Stimulated activated CD8-positive, alpha-beta memory T cell treated with anti-CD3 and anti-CD28 coated beads, Interleukin-4, amount 100 ng/mL, for 48 hours (primary cell): Measurements from ENCODE around the gene ACSL1.
"Not testable (repeated sequence)": the region's sequence is repeated elsewhere in the genome, so short reads cannot be mapped to it uniquely, and the experiment has no call there.

ENCODE experiments used
- DNase-seq: peaks from one replicate; pipeline ENCODE4 v3.0.0-alpha.2; 2020

Gene ACSL1

DNA sequence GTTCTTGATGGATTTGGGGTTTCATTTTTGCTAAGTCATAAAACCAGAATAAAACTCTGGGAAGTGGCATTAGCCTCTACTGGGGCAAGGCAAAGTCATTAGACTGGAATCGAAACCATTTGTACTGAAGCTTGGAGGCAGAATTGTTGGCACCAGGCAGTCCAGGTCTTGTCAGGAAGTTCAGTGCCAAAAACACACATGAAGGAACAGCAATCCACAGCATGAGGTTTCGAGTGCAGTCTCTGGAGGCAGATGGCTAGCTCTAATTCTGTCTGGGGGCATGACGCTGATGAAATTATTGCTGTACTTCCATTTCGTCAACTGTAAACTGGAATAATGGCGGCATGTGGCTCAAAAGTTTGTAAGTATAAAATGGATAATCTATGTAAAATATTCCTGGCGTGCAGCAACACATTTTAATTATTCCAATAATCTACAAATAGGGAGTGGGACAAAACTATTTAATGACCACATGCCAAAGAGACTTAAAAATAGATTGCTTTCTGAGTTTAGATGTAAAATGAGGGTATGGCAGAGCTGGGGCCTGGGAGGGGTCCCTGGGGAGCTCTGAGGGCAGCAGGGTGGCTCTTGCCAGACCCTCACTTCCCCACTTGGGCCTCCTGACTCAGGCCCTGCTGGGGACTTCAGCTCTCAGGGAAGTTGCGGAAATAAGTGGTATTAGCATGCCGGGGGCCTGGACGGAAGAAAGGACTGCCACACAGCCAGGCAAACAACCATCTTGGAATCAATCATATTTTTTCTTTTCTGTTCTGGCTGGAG, 73.1 kb downstream of the ACSL1 start:
- DNase-seq = no peak

GRCh38 chr4:184751585-184751956, 74.2 kb downstream of the ACSL1 start:
- no peak for DNase-seq

DNA sequence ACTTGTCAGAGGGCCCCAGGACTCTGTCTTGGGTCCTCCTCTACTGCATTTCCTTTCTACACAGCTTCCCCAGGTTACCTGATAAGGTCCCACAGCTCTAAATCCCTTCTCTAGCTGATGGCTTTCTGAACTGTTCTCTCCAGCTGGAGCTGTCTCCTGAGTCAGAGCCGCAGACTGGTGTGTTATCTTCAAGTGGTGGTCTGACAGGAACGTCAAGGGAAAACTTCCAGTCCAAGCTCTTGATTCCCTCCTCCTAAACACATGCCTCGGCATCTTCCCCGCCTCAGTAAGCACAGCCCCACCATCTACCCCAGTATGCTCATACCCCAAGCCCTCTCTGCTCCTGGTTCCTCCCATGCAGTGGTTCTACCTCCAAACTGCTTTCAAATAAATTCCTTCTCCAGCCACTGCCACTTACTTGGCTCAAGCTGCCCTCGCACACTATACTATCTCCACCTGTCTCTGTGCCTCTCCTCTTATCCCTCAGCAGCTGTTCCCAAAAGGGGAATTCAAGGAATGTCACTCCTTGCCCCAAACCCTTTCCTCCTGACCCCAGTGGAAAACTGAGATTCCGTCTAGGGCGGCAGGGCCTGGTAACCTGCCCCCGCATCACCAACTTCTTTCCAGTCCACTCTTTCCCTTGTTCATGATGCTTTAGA, 74.7 kb downstream of the ACSL1 start:
- DNase-seq = no peak

DNA sequence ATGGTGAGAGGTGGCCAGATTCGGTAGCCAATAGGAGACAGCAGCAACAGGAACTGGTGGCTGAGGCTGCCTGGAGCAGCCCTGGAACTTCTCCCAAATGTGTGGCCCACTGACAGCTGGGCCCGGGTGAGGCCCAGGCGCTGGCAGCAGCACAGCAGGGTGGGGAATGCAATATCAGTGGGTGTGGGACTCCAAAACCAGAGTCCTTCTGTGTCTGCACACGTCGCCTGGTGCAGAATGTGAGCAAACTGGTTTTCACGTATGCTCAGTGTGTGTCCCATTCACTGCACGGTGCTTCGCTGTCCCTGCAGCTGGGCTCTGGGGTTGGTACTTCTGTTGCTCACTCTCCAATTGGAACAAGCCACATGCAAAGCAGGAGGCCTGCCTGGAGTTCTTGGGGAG, 77.5 kb downstream of the ACSL1 start:
- DNase-seq = no peak

- no peak for DNase-seq
These were observed 78.5 kb downstream of the ACSL1 start for GRCh38 chr4:184747034-184747830.

- DNase-seq = peak; percentile 81
These were observed 79.7 kb downstream of the ACSL1 start for GRCh38 chr4:184745831-184746795.

GRCh38 chr4:184744236-184744635, 81.5 kb downstream of the ACSL1 start:
- no peak for DNase-seq

- no peak for DNase-seq
These were observed 82.1 kb downstream of the ACSL1 start for GRCh38 chr4:184743650-184744049.

DNA sequence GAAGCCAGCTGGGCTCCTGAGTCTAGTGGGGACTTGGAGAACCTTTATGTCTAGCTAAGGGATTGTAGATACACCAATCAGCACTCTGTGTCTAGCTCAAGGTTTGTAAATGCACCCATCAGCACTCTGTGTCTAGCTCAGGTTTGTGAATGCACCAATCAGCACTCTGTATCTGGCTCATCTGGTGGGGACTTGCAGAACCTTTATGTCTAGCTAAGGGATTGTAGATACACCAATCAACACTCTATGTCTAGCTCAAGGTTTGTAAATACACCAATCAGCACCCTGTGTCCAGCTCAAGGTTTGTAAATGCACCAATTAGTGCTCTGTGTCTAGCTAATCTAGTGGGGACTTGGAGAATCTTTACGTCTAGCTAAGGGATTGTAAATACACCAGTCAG, 84.1 kb downstream of the ACSL1 start:
- not testable (repeated sequence) for DNase-seq

DNA sequence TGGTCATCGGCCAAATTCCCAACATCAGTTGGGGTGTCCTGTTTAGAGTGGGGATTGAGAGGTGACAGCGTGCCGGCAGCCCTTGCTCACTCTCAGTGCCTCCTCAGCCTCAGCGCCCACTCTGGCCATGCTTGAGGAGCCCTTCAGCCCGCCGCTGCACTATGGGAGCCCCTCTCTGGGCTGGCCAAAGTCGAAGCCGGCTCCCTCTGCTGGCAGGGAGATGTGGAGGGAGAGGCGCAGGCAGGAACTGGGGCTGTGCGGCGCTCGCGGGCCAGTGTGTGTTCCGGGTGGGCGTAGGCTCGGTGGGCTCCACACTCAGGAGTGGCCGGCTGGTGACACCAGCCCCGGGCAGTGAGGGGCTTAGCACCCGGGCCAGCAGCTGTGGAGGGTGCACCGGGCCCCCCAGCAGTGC, 84.8 kb downstream of the ACSL1 start:
- no peak for DNase-seq

GRCh38 chr4:184739575-184739974, 86.2 kb downstream of the ACSL1 start:
- DNase-seq = not testable (repeated sequence)

DNA sequence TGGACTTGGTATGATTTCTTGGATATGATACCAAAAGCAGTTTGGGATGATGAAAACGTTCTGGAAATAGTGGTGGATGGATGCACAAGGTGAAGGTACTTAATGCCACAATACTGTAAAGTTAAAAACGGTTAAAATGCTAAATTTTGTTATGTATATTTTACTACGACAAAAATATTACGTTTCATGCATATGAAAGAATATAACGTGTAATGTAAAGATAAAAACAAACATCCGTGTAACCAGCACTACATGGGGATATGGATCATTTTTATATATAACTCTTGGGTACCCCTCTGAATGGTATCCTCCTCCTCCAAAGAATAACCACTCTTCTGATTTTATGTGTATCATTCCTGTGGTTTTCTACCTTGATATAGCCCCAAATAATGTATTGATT, 91.0 kb downstream of the ACSL1 start:
- no peak for DNase-seq

DNA sequence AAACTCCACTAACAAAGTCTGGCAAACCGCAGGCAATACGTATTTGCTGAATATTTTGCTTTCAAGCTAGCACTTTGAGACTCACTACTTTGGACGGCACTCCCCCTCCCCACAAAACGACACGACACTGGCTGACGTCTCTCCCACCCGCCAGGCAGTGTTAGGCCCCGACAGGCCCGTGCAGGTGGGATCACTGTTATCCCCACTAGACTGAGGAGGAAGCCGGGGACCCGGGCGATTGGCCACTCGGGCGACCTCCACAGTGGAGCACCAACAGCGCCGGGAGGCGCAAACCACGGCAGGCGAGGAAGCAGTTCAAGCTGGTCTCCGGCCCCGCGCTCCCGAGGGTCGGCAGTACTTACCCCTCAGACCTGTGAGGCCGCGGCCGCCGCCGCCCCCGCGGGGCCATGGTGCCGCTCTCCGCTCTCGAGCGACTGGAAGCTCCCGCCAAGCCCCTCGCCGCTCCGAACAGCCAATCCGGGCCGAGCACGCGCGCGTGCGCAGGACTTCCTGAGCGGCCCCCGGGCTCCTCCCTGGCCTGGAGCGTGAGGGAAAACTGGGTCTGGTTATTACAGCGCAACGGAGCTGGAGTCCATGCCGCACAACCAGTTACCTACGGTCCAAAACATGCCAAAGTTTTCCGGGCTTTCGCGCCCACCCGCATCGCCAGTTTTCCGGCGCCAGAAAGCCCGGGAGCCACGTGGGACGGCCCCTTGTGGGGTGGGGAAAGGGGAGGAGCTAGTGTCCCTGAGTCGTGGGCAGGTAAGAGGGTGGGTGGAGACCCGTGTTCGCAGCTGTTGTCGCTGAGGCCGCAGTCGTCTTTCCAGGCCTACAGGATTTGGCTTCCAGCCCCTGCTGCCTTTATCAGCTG, 91.9 kb downstream of the ACSL1 start, which contains the start of gene CENPU:
Gene CENPU, minus strand, starts transcription at position 443 of the 871 bp plus-strand sequence. Its CDS starts 34 bp downstream, at position 409.
- peak; percentile 96 for DNase-seq

GRCh38 chr4:184732126-184732525, 93.6 kb downstream of the ACSL1 start:
- no peak for DNase-seq

- DNase-seq = no peak
These were observed 94.7 kb downstream of the ACSL1 start for GRCh38 chr4:184731056-184731455.

DNA sequence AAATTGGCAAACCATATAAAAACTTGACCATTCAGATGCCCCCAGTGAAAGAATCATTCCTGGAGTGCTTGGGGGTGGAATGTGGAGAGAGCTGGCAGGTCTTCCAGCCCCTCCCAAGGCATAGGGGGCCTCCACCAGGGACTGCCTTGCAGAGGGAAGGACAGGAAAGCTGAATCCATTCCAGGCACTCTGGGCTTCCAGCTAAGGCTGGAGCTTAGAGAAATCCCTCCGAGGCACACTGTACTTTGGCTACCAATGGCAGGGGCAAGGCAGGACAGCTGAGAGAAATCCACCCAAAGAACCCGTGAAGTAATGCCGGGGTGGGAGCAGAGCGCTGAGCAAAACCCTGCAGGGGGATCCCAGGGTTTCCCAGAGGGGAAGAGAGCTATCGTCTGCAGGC, 95.8 kb downstream of the ACSL1 start:
- no peak for DNase-seq

DNA sequence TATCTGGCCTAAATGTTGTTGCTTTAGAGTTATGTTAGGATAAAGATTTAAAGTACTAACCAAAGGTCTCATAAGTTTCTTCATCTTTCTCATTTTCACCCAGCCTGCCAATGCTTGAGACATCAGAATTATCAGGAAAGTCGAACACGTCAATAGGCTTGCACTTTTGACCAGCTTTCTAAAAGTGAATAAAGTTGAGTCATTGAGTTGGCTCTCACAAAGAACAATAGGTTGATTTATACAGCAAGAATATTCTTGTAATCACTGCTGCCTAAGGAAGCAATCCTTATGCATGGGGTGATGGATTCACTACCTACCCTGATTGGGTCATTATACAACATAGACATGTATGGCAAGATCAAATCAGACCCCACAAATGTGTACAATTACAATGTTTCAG, 96.9 kb downstream of the ACSL1 start:
- no peak for DNase-seq

GRCh38 chr4:184727430-184727829, 98.3 kb downstream of the ACSL1 start:
- no peak for DNase-seq

- DNase-seq = no peak
These were observed 103.0 kb downstream of the ACSL1 start for GRCh38 chr4:184722798-184723197.

- DNase-seq = no peak
These were observed 104.5 kb downstream of the ACSL1 start for GRCh38 chr4:184721254-184721653.

DNA sequence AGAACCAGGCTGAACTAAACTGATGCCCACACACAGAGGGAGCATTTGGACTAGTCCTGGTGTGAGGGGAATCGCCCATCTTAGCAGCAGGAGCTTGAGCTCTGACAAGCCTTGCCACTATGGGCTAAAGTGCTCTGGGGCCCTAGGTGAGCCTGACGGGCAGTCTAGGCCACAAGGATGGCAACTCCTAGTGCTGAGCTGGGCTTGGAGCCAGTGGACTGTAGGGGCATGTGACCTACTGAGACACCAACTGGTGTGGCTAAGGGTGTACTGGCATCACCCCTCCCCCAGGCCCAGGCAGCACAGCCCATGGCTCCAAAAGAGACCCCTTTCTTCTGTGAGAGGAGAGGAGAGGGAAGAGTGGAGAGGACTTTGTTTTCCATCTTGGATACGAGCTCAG, 106.4 kb downstream of the ACSL1 start:
- no peak for DNase-seq
